Liver (tissue), 9 donors: Measurements from ENCODE around the gene TM9SF1. TPM values are rescaled to one million over a fixed set of nuclear protein-coding genes. Genes with fewer than 3 reads are reported as not detected.

Experiments used
- DNase-seq: peaks from one replicate; pipeline ENCODE4 v3.0.0-alpha.2; 2017; ENCODE audit warnings: low spot score
- H3K27ac ChIP-seq, 2 donors: one replicate each; pipeline ENCODE4 v1.7.0; 2013; ENCODE audit warnings: inconsistent platforms in 2 of 2, low read length in 2 of 2, control low read depth in 1 of 2, low read depth in 1 of 2, mild to moderate bottlenecking in 1 of 2
- H3K27me3 ChIP-seq, 4 donors: one replicate each; pipeline versions ENCODE4 v1.6.1 to v1.7.0; 2013; ENCODE audit warnings: low read length in 3 of 4, inconsistent platforms in 1 of 4, mild to moderate bottlenecking in 1 of 4, moderate library complexity in 1 of 4; ENCODE audit not compliant: control insufficient read depth in 4 of 4, insufficient read depth in 4 of 4
- H3K36me3 ChIP-seq, 4 donors: one replicate each; pipeline versions ENCODE4 v1.6.1 to v1.7.0; 2013; ENCODE audit warnings: low read length in 3 of 4, mild to moderate bottlenecking in 3 of 4, low read depth in 1 of 4, moderate library complexity in 1 of 4; ENCODE audit not compliant: control insufficient read depth in 4 of 4, insufficient read depth in 3 of 4
- H3K4me1 ChIP-seq, 4 donors: one replicate each; pipeline versions ENCODE4 v1.6.1 to v1.7.0; 2013; ENCODE audit warnings: low read length in 3 of 4, mild to moderate bottlenecking in 3 of 4, moderate library complexity in 1 of 4; ENCODE audit not compliant: control insufficient read depth in 4 of 4, insufficient read depth in 4 of 4
- H3K4me3 ChIP-seq, 3 donors: one replicate each; pipeline versions ENCODE4 v1.6.1 to v1.7.0; 2013; ENCODE audit warnings: low read length in 3 of 3, control low read depth in 1 of 3, low read depth in 1 of 3, mild to moderate bottlenecking in 1 of 3
- H3K9ac ChIP-seq, 2 donors: one replicate each; pipeline ENCODE4 v1.7.0; 2013; ENCODE audit warnings: low read length in 2 of 2, mild to moderate bottlenecking in 2 of 2, moderate library complexity in 2 of 2, control low read depth in 1 of 2, low read depth in 1 of 2
- H3K9me3 ChIP-seq, 4 donors: one replicate each; pipeline versions ENCODE4 v1.6.1 to v1.7.0; 2013; ENCODE audit warnings: low read length in 3 of 4; ENCODE audit not compliant: control insufficient read depth in 4 of 4
- ATF3 ChIP-seq: IDR thresholded peaks from 2 replicates; pipeline ENCODE4 v1.6.1; 2016; ENCODE audit warnings: antibody characterized with exemption
- CTCF ChIP-seq: fragments of 150-350 bp; IDR thresholded peaks from 2 replicates; pipeline ENCODE4 v1.5.1; 2017; ENCODE audit warnings: improper control_type of control experiment, low read depth, low read length; ENCODE audit not compliant: missing input control
- EGR1 ChIP-seq, 2 donors: IDR thresholded peaks; 2 replicates each; pipeline ENCODE4 v1.6.1; 2016 to 2018; ENCODE audit warnings: antibody characterized with exemption in 2 of 2, low read depth in 2 of 2
- FOXA1 ChIP-seq: IDR thresholded peaks from 2 replicates; pipeline ENCODE4 v1.6.1; 2016; ENCODE audit warnings: antibody characterized with exemption
- FOXA2 ChIP-seq: IDR thresholded peaks from 2 replicates; pipeline ENCODE4 v1.6.1; 2016; ENCODE audit warnings: antibody characterized with exemption
- GABPA ChIP-seq, 2 donors: IDR thresholded peaks in 1 of 2; conservative IDR thresholded peaks in 1 of 2; 2 replicates each; pipeline ENCODE4 v1.6.1; 2016; ENCODE audit warnings: antibody characterized with exemption in 2 of 2, mild to moderate bottlenecking in 1 of 2, moderate library complexity in 1 of 2
- HNF4A ChIP-seq, 2 donors: conservative IDR thresholded peaks; 2 replicates each; pipeline ENCODE4 v1.6.1; 2016; ENCODE audit warnings: antibody characterized with exemption in 2 of 2, mild to moderate bottlenecking in 2 of 2
- HNF4G ChIP-seq: IDR thresholded peaks from 2 replicates; pipeline ENCODE4 v1.6.1; 2016; ENCODE audit warnings: antibody characterized with exemption
- JUND ChIP-seq, 2 donors: IDR thresholded peaks; 2 replicates each; pipeline ENCODE4 v1.6.1; 2016; ENCODE audit warnings: antibody characterized with exemption in 2 of 2
- MAX ChIP-seq: IDR thresholded peaks from 2 replicates; pipeline ENCODE4 v1.6.1; 2016; ENCODE audit warnings: antibody characterized with exemption
- NR2F2 ChIP-seq: IDR thresholded peaks from 2 replicates; pipeline ENCODE4 v1.6.1; 2016; ENCODE audit warnings: antibody characterized with exemption
- RAD21 ChIP-seq, 2 donors: IDR thresholded peaks; 2 replicates each; pipeline ENCODE4 v1.6.1; 2016; ENCODE audit warnings: antibody characterized with exemption in 2 of 2, mild to moderate bottlenecking in 2 of 2
- REST ChIP-seq: IDR thresholded peaks from 2 replicates; pipeline ENCODE4 v1.6.1; 2016; ENCODE audit warnings: antibody characterized with exemption, mild to moderate bottlenecking
- RXRA ChIP-seq, 2 donors: IDR thresholded peaks; 2 replicates each; pipeline ENCODE4 v1.6.1; 2017 to 2018; ENCODE audit warnings: antibody characterized with exemption in 2 of 2, mild to moderate bottlenecking in 1 of 2
- SP1 ChIP-seq: IDR thresholded peaks from 2 replicates; pipeline ENCODE4 v1.6.1; 2018; ENCODE audit warnings: antibody characterized with exemption, mild to moderate bottlenecking
- TAF1 ChIP-seq: conservative IDR thresholded peaks from 2 replicates; pipeline ENCODE4 v1.6.1; 2016; ENCODE audit warnings: antibody characterized with exemption, mild to moderate bottlenecking
- YY1 ChIP-seq: IDR thresholded peaks from 2 replicates; pipeline ENCODE4 v1.6.1; 2016; ENCODE audit warnings: antibody characterized with exemption, mild to moderate bottlenecking
- ZBTB33 ChIP-seq: IDR thresholded peaks from 2 replicates; pipeline ENCODE4 v1.6.1; 2016; ENCODE audit warnings: antibody characterized with exemption
- WGBS: extraction: QIAGEN DNeasy Blood & Tissue Kit; methylation state at CpG from one replicate; pipeline ENCODE4 v1.1.7; 2013; 5-methylcytosine and 5-hydroxymethylcytosine counted together
- polyA plus RNA-seq, 2 donors: library from polyadenylated mRNA; stranded (reverse) in 1 of 2; unstranded in 1 of 2; fragments of 200-250 nt in 1 of 2; fragments of >200 nt in 1 of 2; fragmentation: Nextera tagmentation in 1 of 2; extraction: Ambion mirVana in 1 of 2; gene quantifications; one replicate each; pipeline versions ENCODE4 v1.2.1 to v1.2.3, GENCODE V29; 2013 to 2015
- total RNA-seq, 2 donors: library from RNA; depleted of rRNA; stranded (reverse); fragments of >200 nt; gene quantifications; one replicate each; pipeline ENCODE4 v1.2.3, GENCODE V29; 2014
- donor health status: healthy.
- donor health status: healthy.
- donor health status: healthy.
- donor health status: healthy.
- donor health status: healthy.

Gene TM9SF1
- total and polyA plus RNA-seq, 4 donors = 27.5 to 76.2 (median 38.5) TPM

GRCh38 chr14:24150061-24150460 is 45.2 kb downstream of the TM9SF1 start:
- WGBS = 96% methylated on average over 9 of the region's 9 CpGs
- no peak overlapping the region for H3K9ac ChIP-seq
- DNase-seq = no peak

GRCh38 chr14:24149302-24149969 is 45.8 kb downstream of the TM9SF1 start:
- TF ChIP-seq GABPA (IDR thresholded peaks at IDR 0.05 in 1 of 2, conservative IDR thresholded peaks at IDR 0.05 in 1 of 2) = no peak
- TF ChIP-seq RXRA (IDR thresholded peaks at IDR 0.05) = no peak
- no peak for TF ChIP-seq YY1
- TF ChIP-seq SP1 = no peak
- no peak for TF ChIP-seq FOXA1
- no peak for TF ChIP-seq HNF4G
- TF ChIP-seq CTCF = no peak
- no peak for TF ChIP-seq FOXA2
- TF ChIP-seq RAD21 (IDR thresholded peaks at IDR 0.05) = no peak
- no peak for TF ChIP-seq NR2F2
- TF ChIP-seq EGR1 (IDR thresholded peaks at IDR 0.05; ENCODE audit: low read depth in 2 of 2) = no peak
- TF ChIP-seq HNF4A (conservative IDR thresholded peaks at IDR 0.05) = no peak
- no peak for TF ChIP-seq ATF3
- no peak for TF ChIP-seq REST
- no peak for TF ChIP-seq ZBTB33
- TF ChIP-seq TAF1 = no peak
- TF ChIP-seq JUND (IDR thresholded peaks at IDR 0.05) = no peak
- TF ChIP-seq MAX = no peak
- H3K4me1 ChIP-seq = peaks cover 3 to 32% (median 21%) of the 10 kb centered on the region in 4 donors
- DNase-seq = no peak
- no peak overlapping the region for H3K27ac ChIP-seq
- H3K36me3 ChIP-seq = peaks cover 1 to 35% (median 31%) of the 10 kb centered on the region in 4 donors
- no peaks in the 10 kb centered on the region for H3K27me3 ChIP-seq
- H3K4me3 ChIP-seq = no peak overlapping the region
- no peaks in the 10 kb centered on the region for H3K9me3 ChIP-seq
- H3K9ac ChIP-seq = no peak overlapping the region
- WGBS = 96% methylated on average over 3 of the region's 3 CpGs

More at GRCh38 chr14:24150061-24150460, 45.2 kb downstream of the TM9SF1 start:
- no peaks in the 10 kb centered on the region for H3K27me3 ChIP-seq
- H3K9me3 ChIP-seq = no peaks in the 10 kb centered on the region
- peaks cover 3 to 28% (median 21%) of the 10 kb centered on the region in 4 donors for H3K4me1 ChIP-seq
- peaks cover 3 to 40% (median 35%) of the 10 kb centered on the region in 4 donors for H3K36me3 ChIP-seq
- no peak overlapping the region for H3K27ac ChIP-seq
- no peak for TF ChIP-seq JUND (IDR thresholded peaks at IDR 0.05)
- no peak for TF ChIP-seq TAF1
- TF ChIP-seq CTCF = no peak
- no peak overlapping the region for H3K4me3 ChIP-seq
